ENCODE data around the gene GPR26. TPM values are rescaled to one million over a fixed set of nuclear protein-coding genes. Genes with fewer than 3 reads are reported as not detected.
A peak's percentile ranks its signal among the peaks of the same experiment; 100 is the strongest.

The GPR26 gene
- total RNA-seq, 1 donor from 2014 or later: not detected

- ATAC-seq (no peak), DNase-seq (ENCODE audit: missing footprints) (no peak)
- intact Hi-C loops (cut with DNase I): no loop called here
These were observed 23.5 kb upstream of the GPR26 start for GRCh38 chr10:123642697-123643096.

- ATAC-seq: no peak
- intact Hi-C loops (cut with DNase I): no loop called here
These were observed 22.8 kb upstream of the GPR26 start for GRCh38 chr10:123643315-123643714.

DNA sequence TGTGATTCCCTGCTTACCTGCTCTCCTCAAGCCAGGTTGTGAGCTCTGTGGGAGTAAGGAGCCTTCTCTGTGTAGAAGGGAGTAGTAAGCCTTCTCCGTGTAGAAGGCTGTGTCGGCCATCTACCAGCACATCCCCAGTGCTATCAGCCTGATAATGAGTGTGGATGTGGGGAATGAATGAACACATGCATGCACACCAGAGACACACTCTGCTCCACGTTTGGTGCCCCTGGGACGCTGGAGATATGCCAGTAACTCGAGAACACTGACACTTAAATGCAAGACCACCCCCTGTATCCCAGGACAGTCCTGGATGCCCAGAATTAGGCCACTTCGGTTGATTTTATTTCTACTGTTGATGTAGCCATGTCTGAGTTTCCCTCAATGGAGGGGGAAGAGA is 21.1 kb upstream of the GPR26 start:
- ATAC-seq (no peak), DNase-seq (ENCODE audit: missing footprints) (no peak)
- intact Hi-C loops (cut with DNase I): no loop called here

More at GRCh38 chr10:123643315-123643714, 22.8 kb upstream of the GPR26 start:
- no peak for DNase-seq (ENCODE audit: missing footprints)

GRCh38 chr10:123645615-123646014 is 20.5 kb upstream of the GPR26 start:
- intact Hi-C loops (cut with DNase I): no loop called here
- ATAC-seq (no peak), DNase-seq (ENCODE audit: missing footprints) (no peak)

DNA sequence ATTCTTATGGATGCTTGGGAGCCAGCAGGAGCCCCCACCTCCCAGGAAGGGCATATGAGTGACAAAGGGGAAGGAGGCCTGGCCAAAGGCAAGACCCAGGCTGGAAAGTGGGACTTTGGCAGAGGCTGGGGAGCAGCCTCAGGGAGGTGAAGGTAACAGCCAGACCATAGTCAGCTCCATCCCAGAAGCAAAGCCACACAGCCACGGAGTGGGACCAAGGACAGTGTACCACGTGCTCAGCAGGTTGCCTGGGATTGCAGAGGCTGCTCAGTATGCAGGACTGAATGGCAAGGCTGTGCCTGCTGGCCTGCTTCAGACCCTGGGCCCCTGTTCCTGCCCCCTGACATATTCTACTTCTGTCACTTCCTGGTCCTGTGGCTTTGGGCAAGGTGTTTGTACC is 17.6 kb upstream of the GPR26 start:
- DNase-seq (ENCODE audit: missing footprints) (no peak), ATAC-seq (no peak)
- intact Hi-C loops (cut with DNase I): no loop called here

DNA sequence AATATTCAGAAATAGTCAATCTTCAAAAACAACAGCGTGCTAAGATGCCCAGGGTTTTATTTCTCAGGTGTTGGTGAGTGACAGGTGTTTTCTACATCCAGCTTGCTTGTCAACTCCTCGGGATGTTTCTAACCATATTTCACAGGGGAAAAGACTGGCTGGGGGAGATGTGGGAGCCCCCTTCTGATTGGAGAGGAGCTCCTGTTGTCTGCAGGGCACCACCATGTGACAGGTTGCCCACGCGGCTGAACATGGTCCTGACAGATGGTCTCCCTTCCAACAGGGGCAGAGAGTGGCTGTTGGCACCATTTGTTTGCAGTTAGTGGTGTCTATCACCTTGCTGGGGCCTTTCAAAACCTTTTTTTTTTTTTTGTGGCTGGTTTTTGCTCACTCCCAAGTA is 16.5 kb upstream of the GPR26 start:
- DNase-seq (ENCODE audit: missing footprints) (no peak), ATAC-seq (no peak)
- intact Hi-C loops (cut with DNase I): no loop called here

GRCh38 chr10:123651421-123652047 is 14.6 kb upstream of the GPR26 start:
- DNase-seq (ENCODE audit: missing footprints) (no peak), ATAC-seq (no peak)
- intact Hi-C loops (cut with DNase I): no loop called here

- ATAC-seq (no peak), DNase-seq (ENCODE audit: missing footprints) (no peak)
- intact Hi-C loops (cut with DNase I): no loop called here
These were observed 10.4 kb upstream of the GPR26 start for GRCh38 chr10:123655751-123656150.

DNA sequence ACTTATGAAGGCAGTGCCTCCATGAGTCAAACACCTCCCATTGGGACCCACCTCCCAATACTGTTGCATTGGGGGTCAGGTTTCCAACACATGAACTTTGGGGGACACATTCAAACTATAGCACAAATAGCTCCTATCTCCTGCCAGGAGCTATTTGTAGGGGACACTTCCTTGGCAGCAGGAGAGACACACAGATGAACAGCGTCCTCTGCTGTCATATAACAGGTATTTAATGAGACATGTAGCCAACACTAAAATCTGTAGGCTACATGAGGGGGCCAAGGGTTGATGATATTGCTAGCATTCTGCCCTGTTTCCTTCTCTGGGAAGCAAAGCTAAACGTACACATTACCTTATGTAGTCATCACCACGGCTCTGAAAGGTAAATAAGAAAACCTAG is 2.6 kb upstream of the GPR26 start:
- intact Hi-C loops (cut with DNase I): no loop called here
- ATAC-seq (no peak), DNase-seq (ENCODE audit: missing footprints) (no peak)

DNA sequence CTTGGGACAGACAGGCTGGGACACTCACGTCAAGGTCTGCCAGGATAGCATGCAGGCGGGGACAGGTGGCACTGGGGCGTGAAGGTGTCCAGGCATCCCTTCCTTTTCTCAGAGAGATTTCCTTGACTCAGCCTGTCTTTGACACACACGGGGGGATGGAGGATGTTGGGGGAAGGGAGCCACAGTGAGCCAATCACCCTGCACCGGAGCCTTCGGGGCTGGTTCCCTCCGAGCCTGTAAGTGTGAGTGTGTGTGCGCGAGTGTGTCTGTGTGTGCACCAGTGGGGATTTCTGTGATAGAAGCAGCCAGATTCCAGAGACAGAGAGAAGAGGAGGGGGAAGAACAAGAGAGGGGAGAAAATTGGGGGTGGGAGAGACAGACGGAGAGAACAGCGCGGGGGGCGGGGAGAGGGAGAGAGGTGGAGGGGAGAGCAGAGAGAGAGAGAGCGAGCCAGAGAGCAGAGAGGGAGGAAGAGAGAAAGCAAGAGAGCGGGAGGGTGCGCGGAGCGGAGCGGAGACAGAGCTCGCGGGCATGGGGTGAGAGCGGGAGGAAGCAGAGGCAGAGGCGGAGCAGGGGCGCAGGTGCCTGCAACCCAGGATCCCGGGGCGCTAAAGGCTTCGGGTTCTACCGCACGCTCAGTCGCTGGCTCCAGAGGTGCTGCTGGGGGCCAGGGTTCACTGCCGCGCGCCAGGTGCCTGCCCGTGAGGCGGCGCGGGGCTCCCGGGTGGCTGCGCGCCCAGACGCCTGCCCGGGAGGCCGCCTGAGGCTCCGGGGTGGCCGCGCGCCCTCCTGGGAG is 466 bp upstream of the GPR26 start:
- no peak for ATAC-seq
- peak; percentile 40 for DNase-seq (ENCODE audit: missing footprints)
- intact Hi-C loops (cut with DNase I): no loop called here

- intact Hi-C loops (cut with DNase I): no loop called here
- no peak for DNase-seq (ENCODE audit: missing footprints)
These were observed 3.7 kb downstream of the GPR26 start for GRCh38 chr10:123669886-123670285.

GRCh38 chr10:123673198-123673597 is 7.0 kb downstream of the GPR26 start:
- ATAC-seq (no peak), DNase-seq (ENCODE audit: missing footprints) (no peak)
- intact Hi-C loops (cut with DNase I): no loop called here

More at GRCh38 chr10:123669886-123670285, 3.7 kb downstream of the GPR26 start:
- ATAC-seq: no peak

DNA sequence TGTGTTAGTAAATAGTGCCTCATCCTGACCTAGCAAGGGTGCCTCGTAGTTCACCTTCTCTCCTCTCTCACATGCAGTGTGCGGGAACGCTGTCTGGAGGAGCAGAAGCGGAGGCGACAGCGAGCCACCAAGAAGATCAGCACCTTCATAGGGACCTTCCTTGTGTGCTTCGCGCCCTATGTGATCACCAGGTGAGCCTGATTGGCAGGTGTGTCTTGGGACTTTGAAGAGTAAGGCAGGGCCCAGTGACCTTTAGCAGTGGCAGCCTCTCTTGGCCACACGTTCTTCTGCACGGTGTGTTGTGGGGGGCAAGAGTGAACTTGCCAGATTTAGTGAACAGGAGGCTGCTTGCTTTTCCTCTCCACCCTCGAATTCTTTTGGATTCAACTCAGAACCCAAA is 8.6 kb downstream of the GPR26 start:
- DNase-seq (ENCODE audit: missing footprints): no peak
- ATAC-seq: no peak
- intact Hi-C loops (cut with DNase I): no loop called here

DNA sequence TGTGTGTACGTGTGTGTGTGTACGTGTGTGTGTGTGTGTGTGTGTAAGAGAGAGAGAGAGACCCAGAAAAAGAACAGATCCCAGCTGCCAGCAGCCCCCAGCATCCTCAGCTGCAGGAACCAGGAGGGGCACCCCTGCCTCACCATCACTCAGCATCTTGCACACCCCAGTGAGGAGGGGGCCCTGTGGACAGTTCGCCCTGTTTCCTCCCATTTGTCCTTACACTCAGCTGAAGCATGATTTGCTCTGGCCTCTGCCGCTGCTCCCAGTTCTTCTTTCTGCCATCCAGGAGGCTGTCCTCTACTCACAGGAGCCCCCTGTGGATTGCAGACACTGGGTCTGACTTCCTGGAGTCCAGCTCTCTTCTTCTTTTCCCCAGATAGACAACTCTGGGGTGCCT is 9.7 kb downstream of the GPR26 start:
- no peak for DNase-seq (ENCODE audit: missing footprints)
- no peak for ATAC-seq
- intact Hi-C loops (cut with DNase I): no loop called here

GRCh38 chr10:123677556-123677955 is 11.4 kb downstream of the GPR26 start:
- ATAC-seq: no peak
- intact Hi-C loops (cut with DNase I): no loop called here
- no peak for DNase-seq (ENCODE audit: missing footprints)

DNA sequence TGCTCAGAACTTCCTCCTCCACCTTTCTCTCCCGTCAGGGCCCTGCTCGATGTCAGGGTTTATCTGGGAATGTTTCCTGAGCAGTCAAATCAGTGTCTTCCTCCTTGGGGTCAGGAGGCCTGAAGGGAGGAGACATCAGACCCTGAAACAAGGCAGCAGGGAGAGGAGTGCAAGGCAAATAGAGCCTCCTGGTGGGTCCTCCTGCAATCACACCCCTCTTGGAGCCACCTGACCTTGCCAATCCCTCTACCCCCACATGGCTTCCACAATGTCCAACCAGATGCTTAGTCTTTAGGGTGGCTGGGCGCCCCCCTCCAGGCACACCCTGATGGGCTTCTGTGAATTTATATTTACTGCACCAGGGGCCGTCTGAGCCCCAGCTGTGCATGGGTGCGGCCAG is 12.2 kb downstream of the GPR26 start:
- ATAC-seq: no peak
- no peak for DNase-seq (ENCODE audit: missing footprints)
- intact Hi-C loops (cut with DNase I): no loop called here

- peak; percentile 25 for DNase-seq (ENCODE audit: missing footprints)
- no peak for ATAC-seq
- intact Hi-C loops (cut with DNase I): no loop called here
These were observed 15.1 kb downstream of the GPR26 start for GRCh38 chr10:123681285-123681684.

DNA sequence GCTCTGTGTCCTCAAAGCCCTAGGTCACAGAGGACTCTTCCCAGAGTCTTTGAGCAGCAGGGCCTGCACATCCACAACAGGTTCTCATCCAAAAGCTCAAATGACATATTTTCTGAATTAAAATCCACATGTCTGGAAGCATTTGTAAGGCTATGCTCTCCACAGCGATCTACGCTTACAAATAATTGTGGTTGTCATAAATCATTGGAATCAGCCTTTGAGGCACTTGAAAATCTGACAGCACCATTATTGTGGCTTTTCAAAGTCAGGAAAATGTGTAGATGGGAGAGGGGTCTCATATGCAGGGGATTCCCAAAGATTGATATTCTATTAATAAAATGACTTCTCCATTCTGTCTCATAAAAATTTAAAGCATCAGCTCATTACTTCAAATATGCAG is 16.3 kb downstream of the GPR26 start:
- no peak for DNase-seq (ENCODE audit: missing footprints)
- no peak for ATAC-seq
- intact Hi-C loops (cut with DNase I): no loop called here

- no peak for ATAC-seq
- intact Hi-C loops (cut with DNase I): no loop called here
- DNase-seq (ENCODE audit: missing footprints): no peak
These were observed 17.3 kb downstream of the GPR26 start for GRCh38 chr10:123683459-123683858.

DNA sequence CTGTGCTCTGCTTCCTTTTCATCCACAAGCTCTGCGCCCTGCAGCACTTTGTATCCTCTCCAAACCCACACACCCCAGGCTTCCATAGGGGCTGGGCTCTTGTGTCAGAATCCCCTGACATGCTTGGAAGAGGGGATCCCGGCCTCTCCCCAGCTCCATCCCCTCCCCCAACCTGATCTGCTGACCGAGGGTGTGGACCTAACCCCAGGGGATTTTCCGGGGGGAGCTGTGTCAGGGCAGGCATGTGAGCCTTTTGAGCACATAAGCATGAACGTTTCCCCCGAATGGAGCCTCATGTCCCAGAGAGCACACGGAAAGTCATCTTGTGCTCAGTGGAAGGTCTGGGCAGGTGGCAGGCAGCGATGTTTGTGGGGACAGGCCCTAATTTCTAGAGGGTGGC is 17.7 kb downstream of the GPR26 start:
- intact Hi-C loops (cut with DNase I): no loop called here
- no peak for ATAC-seq

DNA sequence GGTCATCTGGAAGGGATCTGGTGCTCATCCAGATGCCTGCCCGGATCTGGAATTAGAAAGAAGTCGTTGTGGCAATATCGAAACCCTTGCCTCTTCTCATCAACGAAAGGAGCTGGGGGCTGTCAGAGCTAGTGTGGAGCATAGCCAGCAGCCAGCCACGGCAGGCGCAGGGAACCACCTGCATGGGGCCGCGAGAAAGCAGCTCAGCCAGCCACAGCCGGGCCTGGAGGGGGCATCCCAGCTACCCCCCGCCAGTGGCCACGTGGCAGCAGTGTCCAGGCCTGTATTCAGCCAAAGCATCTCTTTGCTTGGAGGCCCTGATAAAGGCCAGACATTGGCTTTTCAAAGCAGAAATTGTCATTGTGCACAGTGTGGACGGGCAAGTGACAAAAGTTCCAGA is 19.1 kb downstream of the GPR26 start:
- ATAC-seq: no peak
- DNase-seq (ENCODE audit: missing footprints): no peak
- intact Hi-C loops (cut with DNase I): no loop called here

More for the DNA sequence above, 17.7 kb downstream of the GPR26 start:
- DNase-seq (ENCODE audit: missing footprints): no peak
